HepG2 (cell line): Measurements from ENCODE around the gene ARID5B.

Source experiments
- ATF6 ChIP-seq: sonication (generic); formaldehyde crosslinking; conservative IDR thresholded peaks from 2 replicates; pipeline ENCODE4 v1.4.0; 2020; ENCODE audit warnings: missing genetic modification reagents
- CBX5 ChIP-seq: sonication (generic); formaldehyde crosslinking; IDR thresholded peaks from 2 replicates; pipeline ENCODE4 v1.4.0; 2020; ENCODE audit warnings: missing genetic modification reagents, borderline replicate concordance
- CREB1 ChIP-seq, 2 experiments: fragments of 450-650 bp in 1 of 2; IDR thresholded peaks; 2 replicates each; pipeline ENCODE4 v1.6.1; 2016 to 2017; ENCODE audit warnings: control low read depth in 1 of 2, mild to moderate bottlenecking in 1 of 2, missing compliant biosample characterization in 1 of 2, missing genetic modification characterization in 1 of 2
- EP300 ChIP-seq, 3 experiments: sonication (generic) in 1 of 3; formaldehyde crosslinking in 1 of 3; IDR thresholded peaks; 2 replicates each; pipeline versions ENCODE4 v1.5.1 to v1.6.1; 2011 to 2020; ENCODE audit warnings: low read depth in 2 of 3, low read length in 2 of 3, borderline replicate concordance in 1 of 3, improper control_type of control experiment in 1 of 3, mild to moderate bottlenecking in 1 of 3, missing genetic modification reagents in 1 of 3, moderate library complexity in 1 of 3
- EZH2 ChIP-seq: conservative IDR thresholded peaks from 2 replicates; pipeline ENCODE4 v1.6.1; 2012; ENCODE audit warnings: mild to moderate bottlenecking, low read depth, low read length, moderate library complexity
- IKZF1 ChIP-seq: fragments of 450-650 bp; IDR thresholded peaks from 2 replicates; pipeline ENCODE4 v1.7.1; 2016
- IRF2 ChIP-seq: IDR thresholded peaks from 2 replicates; pipeline ENCODE4 v1.6.1; 2018; ENCODE audit warnings: missing genetic modification reagents, missing compliant biosample characterization
- MED8 ChIP-seq: sonication (generic); formaldehyde crosslinking; IDR thresholded peaks from 2 replicates; pipeline ENCODE4 v1.8.1; 2023; ENCODE audit warnings: mild to moderate bottlenecking, missing genetic modification reagents; ENCODE audit not compliant: insufficient replicate concordance
- NFATC3 ChIP-seq: sonication (generic); formaldehyde crosslinking; IDR thresholded peaks from 2 replicates; pipeline ENCODE4 v1.5.1; 2020; ENCODE audit warnings: mild to moderate bottlenecking, missing genetic modification reagents
- PHF20 ChIP-seq: sonication (generic); formaldehyde crosslinking; IDR thresholded peaks from 2 replicates; pipeline ENCODE4 v1.5.0; 2020; ENCODE audit warnings: mild to moderate bottlenecking, missing genetic modification reagents
- SNAPC5 ChIP-seq: sonication (generic); formaldehyde crosslinking; IDR thresholded peaks from 2 replicates; pipeline ENCODE4 v1.8.1; 2023; ENCODE audit warnings: mild to moderate bottlenecking, missing genetic modification reagents, borderline replicate concordance
- ZMAT5 ChIP-seq: sonication (generic); formaldehyde crosslinking; IDR thresholded peaks from 2 replicates; pipeline ENCODE4 v1.5.0; 2020; ENCODE audit warnings: mild to moderate bottlenecking, low read depth, missing genetic modification reagents, borderline replicate concordance
- ZNF24 ChIP-seq: fragments of 450-650 bp; IDR thresholded peaks from 2 replicates; pipeline ENCODE4 v1.6.1; 2017; ENCODE audit warnings: antibody characterized with exemption, mild to moderate bottlenecking

DNA sequence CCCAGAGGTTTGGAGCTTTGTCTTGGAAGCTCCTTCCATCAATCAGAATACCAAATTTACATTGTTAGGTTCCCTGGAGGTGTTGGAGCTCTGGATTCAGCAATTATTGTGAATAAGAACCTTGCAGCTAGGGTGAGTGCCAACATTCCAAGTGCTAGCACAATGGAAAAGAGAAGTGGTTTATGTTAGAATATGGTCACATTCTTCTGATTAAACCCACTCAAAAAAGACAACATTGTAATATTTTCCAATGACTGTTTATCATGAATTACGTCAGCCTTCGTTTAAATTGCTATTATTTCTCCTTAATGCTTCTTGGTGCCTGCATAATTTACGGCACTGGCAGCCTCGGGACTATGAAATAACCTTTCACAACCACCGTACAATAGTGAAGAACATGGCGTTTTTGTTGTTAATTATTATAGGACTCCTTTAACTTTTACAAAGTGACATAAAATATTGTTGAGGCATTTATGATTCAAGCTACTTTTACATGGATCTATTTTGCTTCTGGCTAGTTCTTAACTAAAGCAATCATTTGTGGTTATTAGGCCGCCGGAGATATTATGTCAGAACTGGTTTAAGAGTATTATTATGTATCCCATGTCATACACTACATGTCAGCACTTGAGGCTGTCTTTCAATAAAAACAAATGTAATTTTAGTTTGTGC, 117.7 kb downstream of the ARID5B start:
- TF ChIP-seq IRF2 (CRISPR knock-in tag) (no peak), NFATC3 (no peak), IKZF1 (no peak), CBX5 (no peak), MED8 (CRISPR knock-in tag) (no peak), ATF6 (CRISPR knock-in tag) (no peak), ZNF24 (no peak), SNAPC5 (CRISPR knock-in tag) (no peak), EP300 (IDR thresholded peaks at IDR 0.05; ENCODE audit: low read depth in 2 of 2, low read length in 2 of 2) (no peak), EP300 (CRISPR knock-in tag; IDR thresholded peaks at IDR 0.05; ENCODE audit: borderline replicate concordance) (no peak), CREB1 (IDR thresholded peaks at IDR 0.05) (no peak), CREB1 (CRISPR knock-in tag; IDR thresholded peaks at IDR 0.05) (no peak), PHF20 (no peak), ZMAT5 (no peak), EZH2 (no peak)
